Measurements from ENCODE around the gene NLK. TPM values are rescaled to one million over a fixed set of nuclear protein-coding genes. Genes with fewer than 3 reads are reported as not detected.
"Not testable (repeated sequence)": the region's sequence is repeated elsewhere in the genome, so short reads cannot be mapped to it uniquely, and the experiment has no call there.

Gene NLK
- total RNA-seq, 2 experiments from 2014 or later: 18.1 to 27.8 TPM

- CTCF ChIA-PET (ENCODE audit: unreplicated experiment): no interaction called here
Observed at GRCh38 chr17:28154214-28154613, 111.7 kb downstream of the NLK start.

DNA sequence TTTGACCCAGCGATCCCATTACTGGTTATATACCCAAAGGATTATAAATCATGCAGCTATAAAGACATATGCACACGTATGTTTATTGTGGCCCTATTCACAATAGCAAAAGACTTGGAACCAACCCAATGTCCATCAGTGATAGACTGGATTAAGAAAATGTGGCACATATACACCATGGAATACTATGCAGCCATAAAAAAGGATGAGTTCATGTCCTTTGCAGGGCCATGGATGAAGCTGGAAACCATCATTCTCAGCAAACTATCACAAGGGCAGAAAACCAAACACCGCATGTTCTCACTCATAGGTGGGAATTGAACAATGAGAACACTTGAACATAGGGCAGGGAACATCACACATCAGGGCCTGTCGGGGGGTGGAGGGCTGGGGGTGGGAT lies 112.9 kb downstream of the NLK start:
- DNase-seq (ENCODE audit: low spot score); H3K9me3 ChIP-seq (ENCODE audit: low read length); H3K4me1 ChIP-seq (ENCODE audit: insufficient read depth, low read length, poor library complexity, severe bottlenecking); POLR2A ChIA-PET; H3K9me2 ChIP-seq (ENCODE audit: insufficient read depth, low read length); BruUV-seq (replicated peaks); H3K36me3 ChIP-seq (ENCODE audit: insufficient read depth, low read length); H3K4me2 ChIP-seq (ENCODE audit: low read length); H4K20me1 ChIP-seq (ENCODE audit: insufficient read depth, low read length); H2AFZ ChIP-seq (ENCODE audit: low read length); H3K4me3 ChIP-seq (ENCODE audit: low read depth, low read length, poor library complexity, severe bottlenecking); H3K79me2 ChIP-seq (ENCODE audit: insufficient read depth, low read depth, low read length); H3K27ac ChIP-seq (ENCODE audit: low read depth, low read length, poor library complexity, severe bottlenecking); CTCF ChIA-PET (ENCODE audit: unreplicated experiment); intact Hi-C loops (cut with micrococcal nuclease; ENCODE audit: unreplicated experiment): not testable (repeated sequence)

More at GRCh38 chr17:28154214-28154613, 111.7 kb downstream of the NLK start:
- Histone ChIP-seq H3K36me3 (ENCODE audit: insufficient read depth, low read length) (no peaks in the 10 kb centered on the region), H3K4me1 (ENCODE audit: insufficient read depth, low read length, poor library complexity, severe bottlenecking) (no peaks in the 10 kb centered on the region), H3K9me2 (ENCODE audit: insufficient read depth, low read length) (no peaks in the 10 kb centered on the region), H2AFZ (ENCODE audit: low read length) (no peak overlapping the region), H3K4me3 (ENCODE audit: low read depth, low read length, poor library complexity, severe bottlenecking) (no peak overlapping the region), H3K9me3 (ENCODE audit: low read length) (no peaks in the 10 kb centered on the region), H3K27ac (ENCODE audit: low read depth, low read length, poor library complexity, severe bottlenecking) (no peak overlapping the region), H3K79me2 (ENCODE audit: insufficient read depth, low read depth, low read length) (no peaks in the 10 kb centered on the region), H4K20me1 (ENCODE audit: insufficient read depth, low read length) (no peaks in the 10 kb centered on the region), H3K4me2 (ENCODE audit: low read length) (no peak overlapping the region)
- no peak for DNase-seq (ENCODE audit: low spot score)
- intact Hi-C loops (cut with micrococcal nuclease; ENCODE audit: unreplicated experiment): no loop called here
- TF ChIP-seq EZH2phosphoT487 (IDR thresholded peaks at IDR 0.05; ENCODE audit: borderline replicate concordance, low read depth, low read length) (no peak), CTCF (conservative IDR thresholded peaks at IDR 0.05; ENCODE audit: low read length) (no peak)
- BruUV-seq (replicated peaks): no TSS peak
- POLR2A ChIA-PET: no interaction called here

GRCh38 chr17:28159004-28159403 lies 116.5 kb downstream of the NLK start:
- H2AFZ ChIP-seq (ENCODE audit: low read length): no peak overlapping the region
- POLR2A ChIA-PET: no interaction called here
- intact Hi-C loops (cut with micrococcal nuclease; ENCODE audit: unreplicated experiment): no loop called here
- no peak for DNase-seq (ENCODE audit: low spot score)
- H3K4me3 ChIP-seq (ENCODE audit: low read depth, low read length, poor library complexity, severe bottlenecking): no peak overlapping the region
- H3K27ac ChIP-seq (ENCODE audit: low read depth, low read length, poor library complexity, severe bottlenecking): no peak overlapping the region
- H3K4me1 ChIP-seq (ENCODE audit: insufficient read depth, low read length, poor library complexity, severe bottlenecking): no peaks in the 10 kb centered on the region
- CTCF ChIA-PET (ENCODE audit: unreplicated experiment): no interaction called here
- no peaks in the 10 kb centered on the region for H3K36me3 ChIP-seq (ENCODE audit: insufficient read depth, low read length)
- H4K20me1 ChIP-seq (ENCODE audit: insufficient read depth, low read length): no peaks in the 10 kb centered on the region
- H3K9me2 ChIP-seq (ENCODE audit: insufficient read depth, low read length): no peaks in the 10 kb centered on the region
- no peaks in the 10 kb centered on the region for H3K9me3 ChIP-seq (ENCODE audit: low read length)
- no peak overlapping the region for H3K4me2 ChIP-seq (ENCODE audit: low read length)
- H3K79me2 ChIP-seq (ENCODE audit: insufficient read depth, low read depth, low read length): no peaks in the 10 kb centered on the region
- TF ChIP-seq EZH2phosphoT487 (IDR thresholded peaks at IDR 0.05; ENCODE audit: borderline replicate concordance, low read depth, low read length) (no peak), CTCF (conservative IDR thresholded peaks at IDR 0.05; ENCODE audit: low read length) (no peak)
- BruUV-seq (replicated peaks): no TSS peak

Data from OCI-LY7 (cell line).